Neural progenitor cell (in vitro differentiated cells): ENCODE results near the gene FSTL5.

Source experiments
- CTCF ChIP-seq: fragments of 200-600 bp; sonication (generic); IDR thresholded peaks from 2 replicates; pipeline ENCODE4 v1.5.1; 2017; ENCODE audit warnings: antibody characterized with exemption, mild to moderate bottlenecking
- EZH2 ChIP-seq: fragments of 200-600 bp; sonication (generic); IDR thresholded peaks from 2 replicates; pipeline ENCODE4 v1.6.1; 2017; ENCODE audit warnings: antibody characterized with exemption, mild to moderate bottlenecking, moderate library complexity

DNA sequence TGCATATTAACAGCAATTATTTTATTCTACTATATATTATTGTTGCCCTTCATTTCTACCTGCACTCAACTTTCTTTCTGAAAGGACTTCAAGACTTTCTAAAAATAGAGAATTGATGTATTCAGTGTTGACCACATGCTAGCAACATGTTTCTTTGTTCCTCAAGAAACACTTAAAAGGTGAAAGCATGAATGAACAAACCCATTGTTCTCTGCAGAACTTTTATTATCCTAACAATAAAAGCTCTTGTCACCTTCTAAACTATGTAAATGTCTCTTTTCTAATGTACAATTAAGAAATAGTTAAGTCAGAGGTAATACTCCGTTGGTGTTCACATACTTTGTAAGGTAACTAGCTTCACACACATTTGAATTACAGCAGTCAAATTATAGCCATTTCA lies 638.7 kb downstream of the FSTL5 start:
- TF ChIP-seq CTCF, result no peak
- TF ChIP-seq EZH2, result no peak
